ENCODE measurements around the gene CHAF1B.
"Not testable (repeated sequence)": the region's sequence is repeated elsewhere in the genome, so short reads cannot be mapped to it uniquely, and the experiment has no call there.

CHAF1B gene

GRCh38 chr21:36385233-36386030 lies at the start of gene CHAF1B:
CHAF1B (plus strand) TSS chr21:36385392; CDS start chr21:36386137, 745 bp downstream.
- DNase-seq (ENCODE audit: low read depth in 2 of 2) = peak; percentile 75

GRCh38 chr21:36337099-36337509 lies 48.1 kb upstream of the CHAF1B start:
- DNase-seq (ENCODE audit: low read depth in 2 of 2) = no peak

GRCh38 chr21:36338975-36339374 lies 46.2 kb upstream of the CHAF1B start:
- no peak for DNase-seq (ENCODE audit: low read depth in 2 of 2)

- not testable (repeated sequence) for DNase-seq (ENCODE audit: low read depth in 2 of 2)
Measured at GRCh38 chr21:36342581-36342980, 42.6 kb upstream of the CHAF1B start.

GRCh38 chr21:36344931-36345330 lies 40.3 kb upstream of the CHAF1B start:
- DNase-seq (ENCODE audit: low read depth in 2 of 2) = no peak

- DNase-seq (ENCODE audit: low read depth in 2 of 2) = no peak
Measured at GRCh38 chr21:36347278-36347961, 37.8 kb upstream of the CHAF1B start.

- no peak for DNase-seq (ENCODE audit: low read depth in 2 of 2)
Measured at GRCh38 chr21:36347962-36348328, 37.2 kb upstream of the CHAF1B start.

GRCh38 chr21:36349315-36349714 lies 35.9 kb upstream of the CHAF1B start:
- no peak for DNase-seq (ENCODE audit: low read depth in 2 of 2)

GRCh38 chr21:36350282-36350910 lies 34.8 kb upstream of the CHAF1B start:
- DNase-seq (ENCODE audit: low read depth in 2 of 2) = no peak

- DNase-seq (ENCODE audit: low read depth in 2 of 2) = no peak
Measured at GRCh38 chr21:36354918-36355680, 30.1 kb upstream of the CHAF1B start.

- no peak for DNase-seq (ENCODE audit: low read depth in 2 of 2)
Measured at GRCh38 chr21:36355868-36356267, 29.3 kb upstream of the CHAF1B start.

- DNase-seq (ENCODE audit: low read depth in 2 of 2) = no peak
Measured at GRCh38 chr21:36359185-36359584, 26.0 kb upstream of the CHAF1B start.

GRCh38 chr21:36369064-36369685 lies 16.0 kb upstream of the CHAF1B start:
- DNase-seq (ENCODE audit: low read depth in 2 of 2) = no peak

- DNase-seq (ENCODE audit: low read depth in 2 of 2) = no peak
Measured at GRCh38 chr21:36375994-36376393, 9.2 kb upstream of the CHAF1B start.

GRCh38 chr21:36377391-36377842 lies 7.8 kb upstream of the CHAF1B start:
- DNase-seq (ENCODE audit: low read depth in 2 of 2) = no peak

- DNase-seq (ENCODE audit: low read depth in 2 of 2) = no peak
Measured at GRCh38 chr21:36379251-36379650, 5.9 kb upstream of the CHAF1B start.

- DNase-seq (ENCODE audit: low read depth in 2 of 2) = no peak
Measured at GRCh38 chr21:36381841-36382589, 3.2 kb upstream of the CHAF1B start.

- DNase-seq (ENCODE audit: low read depth in 2 of 2) = not testable (repeated sequence)
Measured at GRCh38 chr21:36382722-36383121, 2.5 kb upstream of the CHAF1B start.

- DNase-seq (ENCODE audit: low read depth in 2 of 2) = no peak
Measured at GRCh38 chr21:36384885-36385232, 333 bp upstream of the CHAF1B start.

GRCh38 chr21:36386031-36386642 lies 945 bp downstream of the CHAF1B start:
- DNase-seq (ENCODE audit: low read depth in 2 of 2) = no peak
